RWPE1 (cell line): ENCODE data around the gene RASGRF2.

ENCODE experiments used
- CTCF ChIA-PET: fragments of 350-600 bp; sonication (Branson Sonifier 250); formaldehyde crosslinking; extraction: SDS; loops from one replicate; lab custom pipeline; 2021; lab: Yijun Ruan, JAX
- POLR2A ChIA-PET: fragments of 400-600 bp; formaldehyde crosslinking; extraction: SDS; loops from one replicate; lab custom pipeline; 2020; ENCODE audit warnings: antibody characterized with exemption; ENCODE audit not compliant: low non-redundant PET; lab: Yijun Ruan, JAX
- DNase-seq: peaks from one replicate; pipeline ENCODE4 v3.0.0; 2012; ENCODE audit warnings: low spot score
- H3K27ac ChIP-seq: fragments of 450-650 bp; 2 replicates; pipeline ENCODE4 v1.5.1; 2017
- TF ChIP-seq, protein P1 (sequence below): fragments of 450-650 bp; conservative IDR thresholded peaks from 2 replicates; pipeline ENCODE4 v1.5.1; 2017; ENCODE audit warnings: low read depth, mild to moderate bottlenecking

The RASGRF2 gene

DNA sequence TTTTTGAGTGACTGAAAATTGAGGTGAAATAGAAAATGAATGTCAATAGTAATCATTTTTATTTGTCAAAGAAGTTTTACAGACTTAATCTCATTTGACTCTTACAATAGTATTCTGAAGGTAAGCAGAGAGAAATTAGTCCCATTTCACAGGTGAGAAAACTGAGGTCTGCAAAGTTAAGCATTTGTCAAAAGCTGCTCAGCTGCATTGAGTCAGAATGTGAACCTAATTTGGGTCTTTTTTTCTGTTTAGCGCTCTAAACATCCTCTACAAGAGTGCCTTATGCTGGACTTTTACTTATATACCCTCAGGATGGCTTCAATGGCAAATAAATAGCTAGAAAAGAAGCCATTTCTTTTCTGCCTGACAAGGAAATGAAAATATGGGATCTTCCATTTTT, 135.7 kb downstream of the RASGRF2 start:
- TF ChIP-seq, protein P1, sequence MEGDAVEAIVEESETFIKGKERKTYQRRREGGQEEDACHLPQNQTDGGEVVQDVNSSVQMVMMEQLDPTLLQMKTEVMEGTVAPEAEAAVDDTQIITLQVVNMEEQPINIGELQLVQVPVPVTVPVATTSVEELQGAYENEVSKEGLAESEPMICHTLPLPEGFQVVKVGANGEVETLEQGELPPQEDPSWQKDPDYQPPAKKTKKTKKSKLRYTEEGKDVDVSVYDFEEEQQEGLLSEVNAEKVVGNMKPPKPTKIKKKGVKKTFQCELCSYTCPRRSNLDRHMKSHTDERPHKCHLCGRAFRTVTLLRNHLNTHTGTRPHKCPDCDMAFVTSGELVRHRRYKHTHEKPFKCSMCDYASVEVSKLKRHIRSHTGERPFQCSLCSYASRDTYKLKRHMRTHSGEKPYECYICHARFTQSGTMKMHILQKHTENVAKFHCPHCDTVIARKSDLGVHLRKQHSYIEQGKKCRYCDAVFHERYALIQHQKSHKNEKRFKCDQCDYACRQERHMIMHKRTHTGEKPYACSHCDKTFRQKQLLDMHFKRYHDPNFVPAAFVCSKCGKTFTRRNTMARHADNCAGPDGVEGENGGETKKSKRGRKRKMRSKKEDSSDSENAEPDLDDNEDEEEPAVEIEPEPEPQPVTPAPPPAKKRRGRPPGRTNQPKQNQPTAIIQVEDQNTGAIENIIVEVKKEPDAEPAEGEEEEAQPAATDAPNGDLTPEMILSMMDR: no peak
- ChIA-PET POLR2A (no interaction called here), CTCF (interaction anchor here (0.7 to 1.5 kb wide), 2 partner anchors 11 to 13 kb away, joined by 4 to 7 read pairs; no protein-coding TSS in a partner anchor)
- DNase-seq: no peak
- H3K27ac ChIP-seq: no peak overlapping the region

DNA sequence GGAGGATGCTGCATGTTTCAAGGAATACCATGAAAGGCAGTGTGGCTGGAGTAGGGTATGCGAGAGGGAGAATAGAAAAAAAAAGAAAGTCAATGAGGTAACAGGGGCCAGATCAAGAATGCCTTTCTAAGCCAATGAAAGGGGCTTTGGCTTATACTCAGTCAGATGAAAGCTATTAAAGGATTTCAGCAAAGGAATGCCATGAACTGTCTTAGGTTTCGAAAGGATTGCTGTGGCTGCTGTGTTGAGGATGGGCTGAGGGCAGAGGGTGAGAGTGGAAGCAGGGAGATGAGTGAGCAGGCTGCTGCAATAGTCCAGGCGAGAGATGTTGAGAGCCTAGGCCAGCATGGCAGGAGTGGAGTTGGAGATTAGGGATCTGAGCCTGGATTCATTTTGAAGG, 137.6 kb downstream of the RASGRF2 start:
- TF ChIP-seq, protein P1: no peak
- DNase-seq: no peak
- H3K27ac ChIP-seq: no peak overlapping the region
- CTCF ChIA-PET: interaction anchor here (0.6 kb wide), 2 partner anchors 10 to 664 kb away, joined by 3 read pairs; no protein-coding TSS in a partner anchor
- POLR2A ChIA-PET: no interaction called here

DNA sequence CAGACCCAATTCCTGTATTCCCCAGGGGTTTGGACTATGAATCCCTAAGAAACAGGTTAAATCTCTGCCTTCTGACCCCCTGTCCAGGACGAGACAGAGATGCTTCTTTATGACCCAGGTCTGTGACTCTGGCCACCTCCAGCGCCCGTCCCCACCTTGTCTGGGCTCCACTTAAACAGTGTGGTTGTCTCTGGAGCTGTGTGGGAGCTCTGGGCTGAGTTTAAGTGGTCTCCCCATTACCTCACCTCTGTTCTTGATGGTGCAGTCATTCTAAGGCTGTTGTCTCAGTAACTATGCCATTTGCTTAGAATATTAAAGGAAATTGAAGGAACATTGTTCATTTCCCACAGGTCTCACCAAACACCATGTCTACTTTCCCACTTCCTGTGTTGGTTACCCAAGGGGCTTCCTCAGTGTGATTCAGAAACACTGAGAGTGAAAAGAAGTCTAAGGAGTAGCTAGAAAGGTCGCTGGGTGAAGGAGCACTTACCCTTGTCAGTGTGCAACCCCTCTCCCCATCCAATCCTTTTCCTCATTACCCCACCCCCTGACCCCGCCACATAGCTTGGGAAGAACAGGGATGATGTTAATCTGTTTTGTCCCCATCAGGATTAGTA, 145.2 kb downstream of the RASGRF2 start:
- DNase-seq: no peak
- H3K27ac ChIP-seq: no peak overlapping the region
- POLR2A ChIA-PET: no interaction called here
- CTCF ChIA-PET: no interaction called here
- TF ChIP-seq, protein P1: no peak

DNA sequence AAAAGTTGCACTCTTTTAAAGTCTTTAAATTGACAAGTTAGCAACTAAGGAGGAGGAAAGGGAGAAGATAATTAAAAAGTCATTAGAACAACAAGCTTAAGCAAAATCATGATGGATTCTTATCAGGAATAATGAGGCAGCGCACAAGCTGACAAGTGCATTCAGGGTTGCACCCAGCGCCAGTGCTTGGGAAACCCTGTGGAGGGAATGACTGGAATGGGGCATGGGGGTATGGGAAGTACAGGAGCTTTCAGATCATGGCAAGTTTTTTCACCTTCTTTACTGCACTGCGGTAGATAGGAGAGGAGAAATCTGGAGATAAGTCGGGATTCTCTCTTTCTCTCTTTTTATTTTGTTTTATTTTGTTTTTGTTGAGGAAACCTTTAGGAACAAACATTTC, 155.1 kb downstream of the RASGRF2 start:
- ChIA-PET CTCF (no interaction called here), POLR2A (no interaction called here)
- TF ChIP-seq, protein P1: no peak

DNA sequence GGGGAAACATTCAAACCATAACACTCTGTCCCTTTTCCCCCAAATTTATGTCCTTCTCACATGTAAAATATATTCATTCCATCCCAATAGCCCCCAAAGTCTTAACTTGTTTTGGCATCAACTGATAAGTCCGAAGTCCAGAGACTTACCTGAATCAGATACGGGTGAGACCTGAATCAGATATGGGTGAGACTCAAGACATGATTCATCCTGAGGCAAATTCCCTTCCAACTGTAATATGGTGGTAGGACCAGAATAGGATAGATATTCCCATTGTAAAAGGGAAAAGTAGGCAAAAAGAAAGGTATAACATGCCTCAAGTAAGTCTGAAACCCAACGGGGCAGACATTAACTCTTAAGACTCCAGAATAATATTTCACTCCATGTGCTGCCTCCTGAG, 157.4 kb downstream of the RASGRF2 start:
- ChIA-PET POLR2A (no interaction called here), CTCF (no interaction called here)
- TF ChIP-seq, protein P1: no peak
- no peak overlapping the region for H3K27ac ChIP-seq
- DNase-seq: no peak

More for the DNA sequence above, 155.1 kb downstream of the RASGRF2 start:
- no peak for DNase-seq
- no peak overlapping the region for H3K27ac ChIP-seq

DNA sequence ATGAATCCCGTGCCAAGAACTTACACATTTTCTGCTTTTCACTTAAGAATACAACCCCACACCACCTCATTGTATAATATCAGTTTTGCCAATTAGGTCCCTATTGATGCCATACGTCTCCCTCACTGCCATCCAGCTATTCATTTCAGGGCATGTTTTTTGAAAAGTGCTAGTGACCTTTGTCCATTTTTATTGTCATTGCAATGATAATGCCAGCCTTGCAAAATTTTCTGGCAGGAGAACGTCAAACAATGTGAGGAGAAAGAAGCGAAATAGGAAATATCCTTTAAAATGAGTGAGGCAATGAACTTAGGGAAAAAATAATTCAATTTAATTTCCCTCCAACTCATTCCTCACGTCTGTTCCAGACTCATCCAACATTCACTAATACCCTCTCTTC, 161.1 kb downstream of the RASGRF2 start:
- TF ChIP-seq, protein P1: no peak
- POLR2A ChIA-PET: interaction anchor here (0.6 kb wide), 1 partner anchor 47 kb away, joined by 7 read pairs; no protein-coding TSS in a partner anchor
- CTCF ChIA-PET: interaction anchor here (1.6 kb wide), 1 partner anchor 13 kb away, joined by 8 read pairs; no protein-coding TSS in a partner anchor
- no peak for DNase-seq
- H3K27ac ChIP-seq: no peak overlapping the region
